K562 (cell line): Measurements from ENCODE around the gene EXOSC9. TPM values are rescaled to one million over a fixed set of nuclear protein-coding genes. Genes with fewer than 3 reads are reported as not detected.

Source experiments
- ASH1L ChIP-seq: fragments of 450-650 bp; IDR thresholded peaks from 2 replicates; pipeline ENCODE4 v1.6.1; 2018; ENCODE audit warnings: borderline replicate concordance, mild to moderate bottlenecking, low read depth; ENCODE audit not compliant: partially characterized antibody
- BACH1 ChIP-seq: fragments of 200-800 bp; sonication (Bioruptor generic); IDR thresholded peaks from 2 replicates; pipeline ENCODE4 v1.6.1; 2016; ENCODE audit warnings: missing genetic modification characterization, missing compliant biosample characterization
- BRF2 ChIP-seq: IDR thresholded peaks from 3 replicates; pipeline ENCODE4 v1.6.1; 2011; ENCODE audit warnings: borderline replicate concordance, mild to moderate bottlenecking; ENCODE audit not compliant: insufficient read length, insufficient read depth
- C11orf30 ChIP-seq: fragments of 450-650 bp; IDR thresholded peaks from 2 replicates; pipeline ENCODE4 v1.6.1; 2016; ENCODE audit warnings: low read depth, mild to moderate bottlenecking
- CC2D1A ChIP-seq: fragments of 450-650 bp; IDR thresholded peaks from 2 replicates; pipeline ENCODE4 v1.6.1; 2017; ENCODE audit warnings: mild to moderate bottlenecking
- CEBPB ChIP-seq: fragments of 450-650 bp; IDR thresholded peaks from 2 replicates; pipeline ENCODE4 v1.6.1; 2016; ENCODE audit warnings: missing genetic modification characterization, missing compliant biosample characterization
- CSDE1 ChIP-seq, 2 experiments: fragments of 450-650 bp; IDR thresholded peaks; 2 replicates each; pipeline ENCODE4 v1.6.1; 2016; ENCODE audit warnings: mild to moderate bottlenecking in 1 of 2
- E2F8 ChIP-seq: fragments of 450-650 bp; IDR thresholded peaks from 2 replicates; pipeline ENCODE4 v1.7.1; 2018; ENCODE audit warnings: mild to moderate bottlenecking, low read depth; ENCODE audit not compliant: partially characterized antibody
- EGR1 ChIP-seq: fragments of 450-650 bp; conservative IDR thresholded peaks from 2 replicates; pipeline ENCODE4 v1.6.1; 2017; ENCODE audit warnings: mild to moderate bottlenecking
- FOXM1 ChIP-seq, 2 experiments: fragments of 450-650 bp in 1 of 2; sonication (generic) in 1 of 2; formaldehyde crosslinking in 1 of 2; IDR thresholded peaks; 2 replicates each; pipeline versions ENCODE4 v1.6.1 to v1.9.0; 2017 to 2022; ENCODE audit warnings: low read depth in 2 of 2, mild to moderate bottlenecking in 2 of 2, missing genetic modification reagents in 1 of 2, moderate library complexity in 1 of 2
- HNRNPL ChIP-seq: fragments of 200-400 bp; formaldehyde crosslinking; IDR thresholded peaks from 2 replicates; pipeline ENCODE4 v1.6.1; 2017; ENCODE audit warnings: low read depth, mild to moderate bottlenecking, low read length
- MAFF ChIP-seq: IDR thresholded peaks from 2 replicates; pipeline ENCODE4 v1.6.1; 2012; ENCODE audit warnings: low read length, improper control_type of control experiment
- MYNN ChIP-seq, 2 experiments: sonication (generic); formaldehyde crosslinking in 1 of 2; IDR thresholded peaks; 2 replicates each; pipeline versions ENCODE4 v1.5.0 to v1.6.1; 2016 to 2020; ENCODE audit warnings: antibody characterized with exemption in 1 of 2, missing genetic modification reagents in 1 of 2
- PCBP2 ChIP-seq: fragments of 200-400 bp; formaldehyde crosslinking; IDR thresholded peaks from 2 replicates; pipeline ENCODE4 v1.6.1; 2018; ENCODE audit warnings: low read length, low read depth, mild to moderate bottlenecking, moderate library complexity; ENCODE audit not compliant: poor library complexity, severe bottlenecking
- PHB2 ChIP-seq: fragments of 450-650 bp; IDR thresholded peaks from 2 replicates; pipeline ENCODE4 v1.6.1; 2017; ENCODE audit warnings: low read depth
- RBM15 ChIP-seq: fragments of 200-400 bp; formaldehyde crosslinking; IDR thresholded peaks from 2 replicates; pipeline ENCODE4 v1.6.1; 2018; ENCODE audit warnings: mild to moderate bottlenecking, low read length, moderate library complexity; ENCODE audit not compliant: insufficient read depth
- SMARCA4 ChIP-seq: fragments of 450-650 bp; IDR thresholded peaks from 2 replicates; pipeline ENCODE4 v1.6.1; 2016
- STAT5A ChIP-seq: IDR thresholded peaks from 2 replicates; pipeline ENCODE4 v1.6.1; 2012; ENCODE audit warnings: low read length, inconsistent platforms, borderline replicate concordance
- USF2 ChIP-seq: sonication (generic); formaldehyde crosslinking; IDR thresholded peaks from 2 replicates; pipeline ENCODE4 v1.5.0; 2020; ENCODE audit warnings: missing genetic modification reagents
- WHSC1 ChIP-seq: IDR thresholded peaks from one replicate; pipeline ENCODE4 v1.6.1; 2012; ENCODE audit warnings: low read length, control low read depth, inconsistent platforms
- YBX1 ChIP-seq: fragments of 450-650 bp; IDR thresholded peaks from 2 replicates; pipeline ENCODE4 v1.7.1; 2016; ENCODE audit warnings: mild to moderate bottlenecking
- ZNF175 ChIP-seq: fragments of 200-800 bp; sonication (Bioruptor generic); IDR thresholded peaks from 2 replicates; pipeline ENCODE4 v1.6.1; 2016; ENCODE audit warnings: low read depth, mild to moderate bottlenecking, missing genetic modification characterization, missing compliant biosample characterization
- ZNF354B ChIP-seq: fragments of 250-450 bp; sonication (Bioruptor Pico); IDR thresholded peaks from 2 replicates; pipeline ENCODE4 v1.4.0; 2020
- ZNF830 ChIP-seq: fragments of 250-450 bp; sonication (Bioruptor Pico); IDR thresholded peaks from 2 replicates; pipeline ENCODE4 v1.5.0; 2021; ENCODE audit warnings: mild to moderate bottlenecking
- polyA plus RNA-seq, 8 experiments: library from polyadenylated mRNA; depleted of rRNA in 4 of 8; stranded (reverse) in 5 of 8; unstranded in 3 of 8; fragments of >200 nt; fragmentation: Nextera tagmentation in 2 of 8; fragmentation: Illumina TruSeq in 1 of 8; extraction: Ambion mirVana in 2 of 8; extraction: Trizol in 1 of 8; gene quantifications; 2 replicates each; pipeline versions ENCODE4 v1.2.1 to v1.2.3, GENCODE V29; 2011 to 2014; ENCODE audit warnings: inconsistent platforms in 1 of 8, missing spikeins in 1 of 8
- total RNA-seq, 7 experiments: library from RNA; depleted of rRNA in 6 of 7; stranded (reverse); fragments of >200 nt in 6 of 7; fragmentation: Illumina TruSeq in 2 of 7; extraction: Trizol in 2 of 7; gene quantifications; 2 replicates each; pipeline versions ENCODE4 v1.2.1 to v1.2.3, GENCODE V29; 2011 to 2021; ENCODE audit warnings: low replicate concordance in 1 of 7
- TF ChIP-seq, protein P1 (sequence below): sonication (generic); formaldehyde crosslinking; IDR thresholded peaks from 2 replicates; pipeline ENCODE4 v1.8.0; 2022; ENCODE audit warnings: mild to moderate bottlenecking, missing genetic modification reagents

EXOSC9 gene
- total and polyA plus RNA-seq, 9 of the 15 experiments (the other 6 are each of a cell fraction or from before 2014, with no cell fraction given): 64.7 to 166 (median 115) TPM

- TF ChIP-seq, protein P1, sequence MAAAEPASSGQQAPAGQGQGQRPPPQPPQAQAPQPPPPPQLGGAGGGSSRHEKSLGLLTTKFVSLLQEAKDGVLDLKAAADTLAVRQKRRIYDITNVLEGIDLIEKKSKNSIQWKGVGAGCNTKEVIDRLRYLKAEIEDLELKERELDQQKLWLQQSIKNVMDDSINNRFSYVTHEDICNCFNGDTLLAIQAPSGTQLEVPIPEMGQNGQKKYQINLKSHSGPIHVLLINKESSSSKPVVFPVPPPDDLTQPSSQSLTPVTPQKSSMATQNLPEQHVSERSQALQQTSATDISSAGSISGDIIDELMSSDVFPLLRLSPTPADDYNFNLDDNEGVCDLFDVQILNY (CRISPR knock-in tag): no peak
- TF ChIP-seq CSDE1 (IDR thresholded peaks at IDR 0.05) (no peak), WHSC1 (no peak), HNRNPL (no peak), ASH1L (no peak), MAFF (peak; percentile 77; the same call in 1 of the 2 replicates), FOXM1 (IDR thresholded peaks at IDR 0.05; ENCODE audit: low read depth) (no peak), FOXM1 (CRISPR knock-in tag; IDR thresholded peaks at IDR 0.05; ENCODE audit: low read depth) (no peak), BRF2 (no peak), ZNF354B (CRISPR knock-in tag) (no peak), USF2 (no peak), CC2D1A (no peak), SMARCA4 (peak; percentile 51; the same call in 1 of the 2 replicates), MYNN (IDR thresholded peaks at IDR 0.05) (no peak), MYNN (CRISPR knock-in tag; IDR thresholded peaks at IDR 0.05) (no peak), YBX1 (no peak), E2F8 (no peak), RBM15 (no peak), EGR1 (no peak), STAT5A (no peak), ZNF175 (CRISPR knock-in tag) (peak; percentile 87), C11orf30 (peak; percentile 81), ZNF830 (CRISPR knock-in tag) (no peak), PHB2 (no peak), PCBP2 (no peak), CEBPB (peak; percentile 93), BACH1 (tag) (0 out of 2 replicates have a peak, but pooled peaks have one; percentile 33)
These were observed 42.1 kb upstream of the EXOSC9 start (continued) for GRCh38 chr4:121758925-121759568.
